Panc1 (cell line): ENCODE data around the gene PARP8.
"Not testable (repeated sequence)": the region's sequence is repeated elsewhere in the genome, so short reads cannot be mapped to it uniquely, and the experiment has no call there.

ENCODE experiments used
- CTCF ChIP-seq: fragments of 450-650 bp; IDR thresholded peaks from 2 replicates; pipeline ENCODE4 v1.5.1; 2017; ENCODE audit warnings: mild to moderate bottlenecking
- TCF7L2 ChIP-seq: IDR thresholded peaks from 2 replicates; pipeline ENCODE4 v1.6.1; 2011; ENCODE audit warnings: mild to moderate bottlenecking, low read depth, low read length, inconsistent platforms
- TF ChIP-seq, protein P1 (sequence below), 2 experiments: IDR thresholded peaks; 2 replicates each; pipeline ENCODE4 v1.6.1; 2011 to 2012; ENCODE audit warnings: low read depth in 2 of 2, control low read depth in 1 of 2, low read length in 1 of 2, mild to moderate bottlenecking in 1 of 2, moderate library complexity in 1 of 2; ENCODE audit not compliant: insufficient read depth in 1 of 2

- TF ChIP-seq, protein P1, sequence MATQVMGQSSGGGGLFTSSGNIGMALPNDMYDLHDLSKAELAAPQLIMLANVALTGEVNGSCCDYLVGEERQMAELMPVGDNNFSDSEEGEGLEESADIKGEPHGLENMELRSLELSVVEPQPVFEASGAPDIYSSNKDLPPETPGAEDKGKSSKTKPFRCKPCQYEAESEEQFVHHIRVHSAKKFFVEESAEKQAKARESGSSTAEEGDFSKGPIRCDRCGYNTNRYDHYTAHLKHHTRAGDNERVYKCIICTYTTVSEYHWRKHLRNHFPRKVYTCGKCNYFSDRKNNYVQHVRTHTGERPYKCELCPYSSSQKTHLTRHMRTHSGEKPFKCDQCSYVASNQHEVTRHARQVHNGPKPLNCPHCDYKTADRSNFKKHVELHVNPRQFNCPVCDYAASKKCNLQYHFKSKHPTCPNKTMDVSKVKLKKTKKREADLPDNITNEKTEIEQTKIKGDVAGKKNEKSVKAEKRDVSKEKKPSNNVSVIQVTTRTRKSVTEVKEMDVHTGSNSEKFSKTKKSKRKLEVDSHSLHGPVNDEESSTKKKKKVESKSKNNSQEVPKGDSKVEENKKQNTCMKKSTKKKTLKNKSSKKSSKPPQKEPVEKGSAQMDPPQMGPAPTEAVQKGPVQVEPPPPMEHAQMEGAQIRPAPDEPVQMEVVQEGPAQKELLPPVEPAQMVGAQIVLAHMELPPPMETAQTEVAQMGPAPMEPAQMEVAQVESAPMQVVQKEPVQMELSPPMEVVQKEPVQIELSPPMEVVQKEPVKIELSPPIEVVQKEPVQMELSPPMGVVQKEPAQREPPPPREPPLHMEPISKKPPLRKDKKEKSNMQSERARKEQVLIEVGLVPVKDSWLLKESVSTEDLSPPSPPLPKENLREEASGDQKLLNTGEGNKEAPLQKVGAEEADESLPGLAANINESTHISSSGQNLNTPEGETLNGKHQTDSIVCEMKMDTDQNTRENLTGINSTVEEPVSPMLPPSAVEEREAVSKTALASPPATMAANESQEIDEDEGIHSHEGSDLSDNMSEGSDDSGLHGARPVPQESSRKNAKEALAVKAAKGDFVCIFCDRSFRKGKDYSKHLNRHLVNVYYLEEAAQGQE (IDR thresholded peaks at IDR 0.05; ENCODE audit: insufficient read depth in 1 of 2, low read depth in 2 of 2, low read length in 1 of 2): not testable (repeated sequence)
- TF ChIP-seq CTCF, TCF7L2: not testable (repeated sequence)
Observed at GRCh38 chr5:50774446-50775175, 108.2 kb downstream of the PARP8 start.
